Activated CD8-positive, alpha-beta T cell treated with anti-CD3 and anti-CD28 coated beads for 36 hours (primary cell): Measurements from ENCODE around the gene MRPL33. TPM values are rescaled to one million over a fixed set of nuclear protein-coding genes. Genes with fewer than 3 reads are reported as not detected.

ENCODE experiments used
- ATAC-seq: fragments of 200-7000 bp; cut with Tn5 transposase; one replicate; pipeline ENCODE4 v1.10.0; 2021; ENCODE audit warnings: mild to moderate bottlenecking, moderate library complexity
- CTCF ChIA-PET: fragments of 350-600 bp; sonication (Branson Sonifier 250); formaldehyde crosslinking; loops from one replicate; lab custom pipeline; 2021; ENCODE audit warnings: antibody characterized with exemption; lab: Charles Lee
- POLR2A ChIA-PET: fragments of 350-600 bp; sonication (Branson Sonifier 250); formaldehyde crosslinking; loops from one replicate; lab custom pipeline; 2021; ENCODE audit warnings: antibody characterized with exemption; lab: Charles Lee
- DNase-seq: peaks from one replicate; pipeline ENCODE4 v3.0.0-alpha.2; 2020
- H3K27ac Mint-ChIP-seq: one replicate; pipeline ENCODE4 v1.8.0; 2021; ENCODE audit warnings: mild to moderate bottlenecking, mixed read lengths
- H3K27me3 Mint-ChIP-seq: one replicate; pipeline ENCODE4 v1.8.0; 2021; ENCODE audit warnings: mixed read lengths
- H3K36me3 Mint-ChIP-seq: one replicate; pipeline ENCODE4 v1.8.0; 2021; ENCODE audit warnings: low read depth, mixed read lengths
- H3K4me1 Mint-ChIP-seq: one replicate; pipeline ENCODE4 v1.8.0; 2021; ENCODE audit warnings: low read depth, mixed read lengths
- H3K4me3 Mint-ChIP-seq: one replicate; pipeline ENCODE4 v1.8.0; 2021; ENCODE audit warnings: mild to moderate bottlenecking, moderate library complexity, mixed read lengths
- H3K9me3 Mint-ChIP-seq: one replicate; pipeline ENCODE4 v1.8.0; 2021; ENCODE audit warnings: mixed read lengths
- intact Hi-C: fragments of 100-400 bp; cut with micrococcal nuclease; formaldehyde crosslinking; loops from one replicate; pipeline ENCODE4 v1.10.0; 2022
- total RNA-seq, 2 experiments: library from RNA; stranded (reverse); gene quantifications; one replicate each; pipeline ENCODE4 v1.2.3, GENCODE V29; 2021
- TF ChIP-seq, protein P1 (sequence below): fragments of 200-600 bp; IDR thresholded peaks from one replicate; pipeline ENCODE4 v1.8.0; 2022; ENCODE audit warnings: antibody characterized with exemption, mild to moderate bottlenecking

Gene MRPL33
- total RNA-seq, 2 experiments from 2014 or later: 54.6 to 59.2 TPM

DNA sequence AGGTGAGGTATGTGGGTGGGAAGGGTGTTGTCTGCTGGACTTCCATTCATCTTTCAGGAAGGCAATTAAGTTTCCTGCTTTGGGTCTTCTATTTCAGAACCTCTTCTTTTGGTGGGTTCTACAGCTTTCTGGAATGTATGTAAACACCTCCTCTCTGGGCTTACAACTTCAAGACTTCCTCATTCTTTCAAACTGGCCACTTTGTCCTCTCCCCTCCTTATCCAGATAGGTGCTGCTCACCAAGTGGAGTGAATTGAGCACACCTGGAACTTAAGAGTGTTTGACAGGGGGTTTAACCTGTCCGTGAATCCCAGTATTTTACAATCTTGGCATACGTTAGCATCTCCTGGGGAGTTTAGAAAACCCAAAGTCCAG lies 5.2 kb upstream of the MRPL33 start:
- H3K4me3 Mint-ChIP-seq: peak overlapping the region; percentile 29
- no peak for DNase-seq
- H3K9me3 Mint-ChIP-seq: no peaks in the 10 kb centered on the region
- ChIA-PET POLR2A (no interaction called here), CTCF (no interaction called here)
- H3K4me1 Mint-ChIP-seq: peaks cover 14% of the 10 kb centered on the region
- H3K36me3 Mint-ChIP-seq: no peaks in the 10 kb centered on the region
- no peak for ATAC-seq
- peaks cover 2% of the 10 kb centered on the region for H3K27me3 Mint-ChIP-seq
- TF ChIP-seq, protein P1, sequence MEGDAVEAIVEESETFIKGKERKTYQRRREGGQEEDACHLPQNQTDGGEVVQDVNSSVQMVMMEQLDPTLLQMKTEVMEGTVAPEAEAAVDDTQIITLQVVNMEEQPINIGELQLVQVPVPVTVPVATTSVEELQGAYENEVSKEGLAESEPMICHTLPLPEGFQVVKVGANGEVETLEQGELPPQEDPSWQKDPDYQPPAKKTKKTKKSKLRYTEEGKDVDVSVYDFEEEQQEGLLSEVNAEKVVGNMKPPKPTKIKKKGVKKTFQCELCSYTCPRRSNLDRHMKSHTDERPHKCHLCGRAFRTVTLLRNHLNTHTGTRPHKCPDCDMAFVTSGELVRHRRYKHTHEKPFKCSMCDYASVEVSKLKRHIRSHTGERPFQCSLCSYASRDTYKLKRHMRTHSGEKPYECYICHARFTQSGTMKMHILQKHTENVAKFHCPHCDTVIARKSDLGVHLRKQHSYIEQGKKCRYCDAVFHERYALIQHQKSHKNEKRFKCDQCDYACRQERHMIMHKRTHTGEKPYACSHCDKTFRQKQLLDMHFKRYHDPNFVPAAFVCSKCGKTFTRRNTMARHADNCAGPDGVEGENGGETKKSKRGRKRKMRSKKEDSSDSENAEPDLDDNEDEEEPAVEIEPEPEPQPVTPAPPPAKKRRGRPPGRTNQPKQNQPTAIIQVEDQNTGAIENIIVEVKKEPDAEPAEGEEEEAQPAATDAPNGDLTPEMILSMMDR: no peak
- intact Hi-C loops: no loop called here
- peak overlapping the region; percentile 63 for H3K27ac Mint-ChIP-seq

DNA sequence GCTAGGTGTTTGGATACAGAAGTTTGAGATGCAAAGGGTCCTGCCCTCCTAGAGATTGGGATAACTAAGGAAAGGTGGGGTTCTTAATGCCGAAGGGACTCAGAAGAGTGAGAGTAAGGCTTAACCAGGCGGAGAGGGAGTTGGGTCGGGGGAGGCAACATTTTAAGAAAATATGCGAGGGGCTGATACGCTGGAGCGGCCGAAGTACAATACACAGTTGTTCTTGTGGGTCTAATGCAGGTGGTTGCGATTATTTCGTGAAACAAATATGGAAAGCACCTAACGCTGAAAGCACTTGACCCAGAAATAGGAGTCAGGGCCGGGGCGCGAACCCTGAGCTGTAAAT lies 344 bp upstream of the MRPL33 start:
- Mint-ChIP-seq H3K4me1 (peaks cover 32% of the 10 kb centered on the region), H3K27ac (peak overlapping the region; percentile 98), H3K4me3 (peak overlapping the region; percentile 95), H3K36me3 (peaks cover 25% of the 10 kb centered on the region), H3K27me3 (peaks cover 2% of the 10 kb centered on the region), H3K9me3 (no peaks in the 10 kb centered on the region)
- ATAC-seq (peak; percentile 11), DNase-seq (no peak)
- TF ChIP-seq, protein P1: no peak
- ChIA-PET CTCF (interaction anchor here (2.4 kb wide), 1 partner anchor 47 kb away, joined by 12 read pairs; no protein-coding TSS in a partner anchor), POLR2A (no interaction called here)
- intact Hi-C loops: loop anchor here (5.0 kb wide), 1 partner anchor 276 kb away; no protein-coding TSS in a partner anchor

DNA sequence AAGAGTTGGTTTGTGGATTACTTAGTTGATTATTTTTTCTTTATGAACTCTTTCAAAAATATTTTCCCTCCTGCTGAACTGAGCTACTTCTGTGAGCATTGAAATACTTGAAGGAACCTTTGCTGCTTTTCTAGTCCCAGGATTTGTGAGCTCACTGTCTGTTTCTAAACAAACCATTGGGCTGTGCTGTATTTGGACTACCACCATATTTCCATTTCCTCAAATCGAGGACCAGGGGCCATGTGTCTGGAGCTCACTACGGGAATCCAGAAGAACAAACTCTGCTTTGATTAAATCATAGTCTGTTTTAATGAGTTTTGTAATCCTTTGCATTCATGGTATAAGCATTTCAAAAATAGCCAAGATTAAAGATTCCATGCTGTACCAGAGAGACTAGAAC lies 1.3 kb downstream of the MRPL33 start:
- no peaks in the 10 kb centered on the region for H3K9me3 Mint-ChIP-seq

DNA sequence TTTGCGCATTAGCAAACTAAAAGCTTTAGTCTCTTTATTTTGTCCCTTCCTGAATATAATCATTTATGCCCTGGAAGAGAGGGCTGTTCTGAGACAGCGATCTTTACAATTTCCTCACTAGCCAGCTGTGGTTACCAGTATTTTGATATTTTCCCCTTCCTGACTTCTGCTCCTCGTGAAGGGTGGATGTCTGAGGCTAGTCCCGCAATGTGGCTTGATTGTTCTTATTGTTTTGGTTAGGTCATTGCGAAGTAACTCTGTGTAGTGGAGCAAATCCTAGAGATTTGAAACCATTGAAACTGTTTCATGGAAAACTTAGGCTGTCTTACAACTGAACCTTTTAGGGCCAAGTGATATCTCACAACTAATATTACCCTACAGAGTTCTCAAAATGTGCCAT lies 2.4 kb downstream of the MRPL33 start:
- ATAC-seq (no peak), DNase-seq (no peak)
- Mint-ChIP-seq H3K36me3 (peaks cover 39% of the 10 kb centered on the region), H3K4me3 (peak overlapping the region; percentile 95), H3K4me1 (peaks cover 47% of the 10 kb centered on the region), H3K27ac (peak overlapping the region; percentile 9), H3K27me3 (no peaks in the 10 kb centered on the region), H3K9me3 (no peaks in the 10 kb centered on the region)
- TF ChIP-seq, protein P1: no peak
- CTCF ChIA-PET: interaction anchor here (1.0 to 2.3 kb wide), 2 partner anchors 20 to 90 kb away, joined by 3 to 10 read pairs; no protein-coding TSS in a partner anchor
- POLR2A ChIA-PET: no interaction called here
- intact Hi-C loops: loop anchor here (5.0 kb wide), 1 partner anchor 273 kb away; no protein-coding TSS in a partner anchor

More for the DNA sequence above, 1.3 kb downstream of the MRPL33 start:
- intact Hi-C loops: loop anchor here (5.0 kb wide), 1 partner anchor 274 kb away; no protein-coding TSS in a partner anchor
- Mint-ChIP-seq H3K36me3 (peaks cover 33% of the 10 kb centered on the region), H3K27me3 (no peaks in the 10 kb centered on the region), H3K27ac (peak overlapping the region; percentile 67), H3K4me3 (peak overlapping the region; percentile 95), H3K4me1 (peaks cover 42% of the 10 kb centered on the region)
- ATAC-seq (no peak), DNase-seq (no peak)
- TF ChIP-seq, protein P1: no peak
- ChIA-PET POLR2A (interaction anchor here (1.1 kb wide), 1 partner anchor 23 kb away, joined by 3 read pairs; no protein-coding TSS in a partner anchor), CTCF (interaction anchor here (1.0 to 2.4 kb wide), 5 partner anchors 19 to 397 kb away, joined by 3 to 12 read pairs (median 7); no protein-coding TSS in a partner anchor)

DNA sequence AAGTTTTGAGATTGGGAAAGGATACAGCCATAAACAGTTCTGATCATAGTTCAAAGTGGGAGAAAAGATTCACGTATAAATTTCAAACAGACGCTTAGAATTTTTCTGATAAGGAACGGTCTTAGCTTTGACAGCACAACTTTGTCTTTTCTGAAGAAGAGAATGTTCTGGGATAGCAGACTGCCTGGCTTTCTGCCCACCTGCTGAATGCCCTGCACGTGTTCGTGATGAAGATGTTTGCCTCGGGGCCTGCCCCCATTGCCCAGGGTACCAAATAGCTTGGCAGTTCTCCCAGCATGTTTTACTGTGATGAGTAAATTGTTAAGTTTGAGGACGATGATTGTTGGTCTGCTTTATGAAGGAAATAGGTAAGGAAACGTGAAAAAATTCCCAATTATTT lies 4.6 kb downstream of the MRPL33 start:
- Mint-ChIP-seq H3K36me3 (peaks cover 51% of the 10 kb centered on the region), H3K27ac (peak overlapping the region; percentile 40), H3K27me3 (no peaks in the 10 kb centered on the region), H3K4me1 (peaks cover 48% of the 10 kb centered on the region), H3K4me3 (no peak overlapping the region), H3K9me3 (no peaks in the 10 kb centered on the region)
- DNase-seq (no peak), ATAC-seq (no peak)
- CTCF ChIA-PET: interaction anchor here (1.2 to 1.6 kb wide), 2 partner anchors 14 to 22 kb away, joined by 3 read pairs; no protein-coding TSS in a partner anchor
- POLR2A ChIA-PET: no interaction called here
- TF ChIP-seq, protein P1: no peak
- intact Hi-C loops: no loop called here
